Measurements from ENCODE around the gene ZFYVE28.

DNA sequence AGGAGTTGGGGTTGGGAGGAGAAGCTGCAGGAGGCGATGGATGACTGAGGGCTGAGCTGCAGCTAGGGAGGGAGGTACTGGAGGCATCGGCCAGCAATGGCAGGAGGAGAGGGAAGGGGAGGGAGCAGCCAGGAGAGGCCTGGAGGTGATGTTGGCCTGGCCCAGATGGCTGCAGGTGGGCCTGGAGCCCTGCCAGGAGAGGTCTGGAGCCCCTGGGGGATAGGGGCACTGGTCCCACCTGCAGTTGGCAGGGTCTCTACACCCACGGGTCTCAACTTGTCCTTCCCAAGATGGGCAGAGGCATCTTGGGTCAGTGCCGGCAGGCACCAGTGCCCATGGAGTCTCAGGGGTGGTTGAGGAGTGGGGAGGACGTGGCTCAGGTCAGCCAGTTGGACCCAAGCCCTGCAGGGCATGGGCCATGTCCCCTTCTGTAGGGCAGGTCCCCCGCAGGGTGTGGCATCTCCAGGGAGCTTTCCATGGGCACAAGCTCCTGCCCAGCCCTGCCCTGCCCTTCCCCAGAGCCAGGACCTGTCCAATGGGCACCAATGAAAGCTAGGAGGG, 153.9 kb downstream of the ZFYVE28 start:
- TF ChIP-seq, protein P1, sequence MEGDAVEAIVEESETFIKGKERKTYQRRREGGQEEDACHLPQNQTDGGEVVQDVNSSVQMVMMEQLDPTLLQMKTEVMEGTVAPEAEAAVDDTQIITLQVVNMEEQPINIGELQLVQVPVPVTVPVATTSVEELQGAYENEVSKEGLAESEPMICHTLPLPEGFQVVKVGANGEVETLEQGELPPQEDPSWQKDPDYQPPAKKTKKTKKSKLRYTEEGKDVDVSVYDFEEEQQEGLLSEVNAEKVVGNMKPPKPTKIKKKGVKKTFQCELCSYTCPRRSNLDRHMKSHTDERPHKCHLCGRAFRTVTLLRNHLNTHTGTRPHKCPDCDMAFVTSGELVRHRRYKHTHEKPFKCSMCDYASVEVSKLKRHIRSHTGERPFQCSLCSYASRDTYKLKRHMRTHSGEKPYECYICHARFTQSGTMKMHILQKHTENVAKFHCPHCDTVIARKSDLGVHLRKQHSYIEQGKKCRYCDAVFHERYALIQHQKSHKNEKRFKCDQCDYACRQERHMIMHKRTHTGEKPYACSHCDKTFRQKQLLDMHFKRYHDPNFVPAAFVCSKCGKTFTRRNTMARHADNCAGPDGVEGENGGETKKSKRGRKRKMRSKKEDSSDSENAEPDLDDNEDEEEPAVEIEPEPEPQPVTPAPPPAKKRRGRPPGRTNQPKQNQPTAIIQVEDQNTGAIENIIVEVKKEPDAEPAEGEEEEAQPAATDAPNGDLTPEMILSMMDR (IDR thresholded peaks at IDR 0.05): no peak
- no peak for TF ChIP-seq EZH2 (IDR thresholded peaks at IDR 0.05; ENCODE audit: borderline replicate concordance, insufficient read depth, low read depth, low read length, poor library complexity, severe bottlenecking)

All from B cell (primary cell).